NCI-H524 (cell line): Measurements from ENCODE around the gene RHD.
"Not testable (repeated sequence)": the region's sequence is repeated elsewhere in the genome, so short reads cannot be mapped to it uniquely, and the experiment has no call there.

Experiments
- DNase-seq, 2 experiments: peaks; one replicate each; lab custom pipeline; 2025; lab: John Stamatoyannopoulos, UW

The RHD gene

GRCh38 chr1:25272238-25272637 is at the start of gene RHD:
TSS of gene RHD (plus strand) at chr1:25272509. CDS start at chr1:25272548, 39 bp downstream.
- DNase-seq, result not testable (repeated sequence)

GRCh38 chr1:25222606-25223005 is 49.7 kb upstream of the RHD start:
- no peak for DNase-seq

GRCh38 chr1:25223471-25223870 is 48.8 kb upstream of the RHD start:
- no peak for DNase-seq

GRCh38 chr1:25232027-25232865 is 40.1 kb upstream of the RHD start, which contains the start of gene SYF2:
TSS of gene SYF2 (minus strand) at chr1:25232502. CDS start at chr1:25232467, 35 bp downstream.
- DNase-seq, result peak; percentile 87 to 94

- peak; percentile 21 to 50 for DNase-seq
These were observed 39.2 kb upstream of the RHD start for GRCh38 chr1:25232866-25233784.

- DNase-seq, result not testable (repeated sequence)
These were observed 36.9 kb upstream of the RHD start for GRCh38 chr1:25235411-25235810.

- not testable (repeated sequence) for DNase-seq
These were observed 36.0 kb upstream of the RHD start for GRCh38 chr1:25236261-25236660.

GRCh38 chr1:25238046-25238445 is 34.3 kb upstream of the RHD start:
- DNase-seq, result no peak

- DNase-seq, result peak; percentile 71 to 97
These were observed 32.4 kb upstream of the RHD start for GRCh38 chr1:25239681-25240541.

GRCh38 chr1:25243907-25244306 is 28.4 kb upstream of the RHD start:
- DNase-seq, result no peak

- DNase-seq, result no peak
These were observed 26.9 kb upstream of the RHD start for GRCh38 chr1:25245393-25245792.

GRCh38 chr1:25245809-25246599 is 26.3 kb upstream of the RHD start:
- DNase-seq, result no peak

GRCh38 chr1:25246600-25247023 is 25.7 kb upstream of the RHD start:
- DNase-seq, result peak in 1 of 2 experiments; percentile 32

GRCh38 chr1:25247024-25247828 is 25.1 kb upstream of the RHD start, which contains the start of gene RSRP1:
TSS of gene RSRP1 (minus strand) at chr1:25247454. CDS start at chr1:25246963, 491 bp downstream.
- peak; percentile 98 to 99 for DNase-seq

- DNase-seq, result no peak
These were observed 24.2 kb upstream of the RHD start for GRCh38 chr1:25247829-25248754.

GRCh38 chr1:25253911-25254310 is 18.4 kb upstream of the RHD start:
- no peak for DNase-seq

- no peak for DNase-seq
These were observed 16.4 kb upstream of the RHD start for GRCh38 chr1:25255706-25256577.

GRCh38 chr1:25256578-25256965 is 15.7 kb upstream of the RHD start:
- no peak for DNase-seq
